ENCODE results near the gene NEGR1. TPM values are rescaled to one million over a fixed set of nuclear protein-coding genes. Genes with fewer than 3 reads are reported as not detected.

The NEGR1 gene
- total and polyA plus RNA-seq, 2 experiments from 2014 or later, result 0.57 to 0.94 TPM

DNA sequence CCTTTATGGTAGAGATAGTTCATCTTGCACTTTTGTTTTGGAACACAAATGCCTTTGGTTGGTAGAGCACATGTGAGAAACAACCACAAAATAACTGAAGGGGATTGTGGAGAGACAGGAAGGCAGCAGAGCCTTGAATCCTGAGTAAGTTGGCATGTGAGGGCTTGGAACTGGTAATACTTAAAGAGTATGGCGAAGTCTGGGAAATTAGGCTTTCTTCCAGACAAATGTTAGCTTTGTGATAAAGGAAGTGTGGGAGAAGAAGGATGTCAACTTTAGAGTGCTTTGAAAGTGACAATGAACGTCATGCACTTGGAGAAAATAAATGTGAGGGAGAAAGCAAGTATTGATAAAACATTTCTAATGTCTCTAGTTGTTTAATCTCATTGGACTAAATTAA, 725.2 kb downstream of the NEGR1 start:
- H3K4me1 ChIP-seq (ENCODE audit: insufficient read depth), result no peaks in the 10 kb centered on the region
- no peaks in the 10 kb centered on the region for H3K27me3 ChIP-seq (ENCODE audit: insufficient read depth)
- no peaks in the 10 kb centered on the region for H3F3A ChIP-seq (replicated peaks; ENCODE audit: low read depth)
- no peak for TF ChIP-seq STAT1 (IDR thresholded peaks at IDR 0.05; ENCODE audit: unreplicated experiment)
- no peak for TF ChIP-seq EZH2 (IDR thresholded peaks at IDR 0.05; ENCODE audit: low read depth, unreplicated experiment)
- no peak for TF ChIP-seq EZH2phosphoT487 (IDR thresholded peaks at IDR 0.05; ENCODE audit: unreplicated experiment)
- no peak for TF ChIP-seq NANOG (IDR thresholded peaks at IDR 0.05; ENCODE audit: borderline replicate concordance)
- TF ChIP-seq ZNF331 (CRISPR knock-in tag; IDR thresholded peaks at IDR 0.05; ENCODE audit: low read depth), result no peak
- TF ChIP-seq, protein P1, sequence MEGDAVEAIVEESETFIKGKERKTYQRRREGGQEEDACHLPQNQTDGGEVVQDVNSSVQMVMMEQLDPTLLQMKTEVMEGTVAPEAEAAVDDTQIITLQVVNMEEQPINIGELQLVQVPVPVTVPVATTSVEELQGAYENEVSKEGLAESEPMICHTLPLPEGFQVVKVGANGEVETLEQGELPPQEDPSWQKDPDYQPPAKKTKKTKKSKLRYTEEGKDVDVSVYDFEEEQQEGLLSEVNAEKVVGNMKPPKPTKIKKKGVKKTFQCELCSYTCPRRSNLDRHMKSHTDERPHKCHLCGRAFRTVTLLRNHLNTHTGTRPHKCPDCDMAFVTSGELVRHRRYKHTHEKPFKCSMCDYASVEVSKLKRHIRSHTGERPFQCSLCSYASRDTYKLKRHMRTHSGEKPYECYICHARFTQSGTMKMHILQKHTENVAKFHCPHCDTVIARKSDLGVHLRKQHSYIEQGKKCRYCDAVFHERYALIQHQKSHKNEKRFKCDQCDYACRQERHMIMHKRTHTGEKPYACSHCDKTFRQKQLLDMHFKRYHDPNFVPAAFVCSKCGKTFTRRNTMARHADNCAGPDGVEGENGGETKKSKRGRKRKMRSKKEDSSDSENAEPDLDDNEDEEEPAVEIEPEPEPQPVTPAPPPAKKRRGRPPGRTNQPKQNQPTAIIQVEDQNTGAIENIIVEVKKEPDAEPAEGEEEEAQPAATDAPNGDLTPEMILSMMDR (conservative IDR thresholded peaks at IDR 0.05; ENCODE audit: low read depth in 2 of 2), result no peak
- TF ChIP-seq, protein P2, sequence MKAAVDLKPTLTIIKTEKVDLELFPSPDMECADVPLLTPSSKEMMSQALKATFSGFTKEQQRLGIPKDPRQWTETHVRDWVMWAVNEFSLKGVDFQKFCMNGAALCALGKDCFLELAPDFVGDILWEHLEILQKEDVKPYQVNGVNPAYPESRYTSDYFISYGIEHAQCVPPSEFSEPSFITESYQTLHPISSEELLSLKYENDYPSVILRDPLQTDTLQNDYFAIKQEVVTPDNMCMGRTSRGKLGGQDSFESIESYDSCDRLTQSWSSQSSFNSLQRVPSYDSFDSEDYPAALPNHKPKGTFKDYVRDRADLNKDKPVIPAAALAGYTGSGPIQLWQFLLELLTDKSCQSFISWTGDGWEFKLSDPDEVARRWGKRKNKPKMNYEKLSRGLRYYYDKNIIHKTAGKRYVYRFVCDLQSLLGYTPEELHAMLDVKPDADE (IDR thresholded peaks at IDR 0.05), result no peak
- TF ChIP-seq ZNF114 (CRISPR knock-in tag; IDR thresholded peaks at IDR 0.05), result no peak
- TF ChIP-seq, protein P3, sequence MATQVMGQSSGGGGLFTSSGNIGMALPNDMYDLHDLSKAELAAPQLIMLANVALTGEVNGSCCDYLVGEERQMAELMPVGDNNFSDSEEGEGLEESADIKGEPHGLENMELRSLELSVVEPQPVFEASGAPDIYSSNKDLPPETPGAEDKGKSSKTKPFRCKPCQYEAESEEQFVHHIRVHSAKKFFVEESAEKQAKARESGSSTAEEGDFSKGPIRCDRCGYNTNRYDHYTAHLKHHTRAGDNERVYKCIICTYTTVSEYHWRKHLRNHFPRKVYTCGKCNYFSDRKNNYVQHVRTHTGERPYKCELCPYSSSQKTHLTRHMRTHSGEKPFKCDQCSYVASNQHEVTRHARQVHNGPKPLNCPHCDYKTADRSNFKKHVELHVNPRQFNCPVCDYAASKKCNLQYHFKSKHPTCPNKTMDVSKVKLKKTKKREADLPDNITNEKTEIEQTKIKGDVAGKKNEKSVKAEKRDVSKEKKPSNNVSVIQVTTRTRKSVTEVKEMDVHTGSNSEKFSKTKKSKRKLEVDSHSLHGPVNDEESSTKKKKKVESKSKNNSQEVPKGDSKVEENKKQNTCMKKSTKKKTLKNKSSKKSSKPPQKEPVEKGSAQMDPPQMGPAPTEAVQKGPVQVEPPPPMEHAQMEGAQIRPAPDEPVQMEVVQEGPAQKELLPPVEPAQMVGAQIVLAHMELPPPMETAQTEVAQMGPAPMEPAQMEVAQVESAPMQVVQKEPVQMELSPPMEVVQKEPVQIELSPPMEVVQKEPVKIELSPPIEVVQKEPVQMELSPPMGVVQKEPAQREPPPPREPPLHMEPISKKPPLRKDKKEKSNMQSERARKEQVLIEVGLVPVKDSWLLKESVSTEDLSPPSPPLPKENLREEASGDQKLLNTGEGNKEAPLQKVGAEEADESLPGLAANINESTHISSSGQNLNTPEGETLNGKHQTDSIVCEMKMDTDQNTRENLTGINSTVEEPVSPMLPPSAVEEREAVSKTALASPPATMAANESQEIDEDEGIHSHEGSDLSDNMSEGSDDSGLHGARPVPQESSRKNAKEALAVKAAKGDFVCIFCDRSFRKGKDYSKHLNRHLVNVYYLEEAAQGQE (IDR thresholded peaks at IDR 0.05; ENCODE audit: unreplicated experiment), result no peak
- TF ChIP-seq JUNB (IDR thresholded peaks at IDR 0.05; ENCODE audit: unreplicated experiment), result no peak
- no peak for TF ChIP-seq CREB1 (CRISPR knock-in tag; IDR thresholded peaks at IDR 0.05; ENCODE audit: low read depth)
- no peak for TF ChIP-seq POLR2AphosphoS5 (IDR thresholded peaks at IDR 0.05; ENCODE audit: low read depth)
- TF ChIP-seq, protein P4, sequence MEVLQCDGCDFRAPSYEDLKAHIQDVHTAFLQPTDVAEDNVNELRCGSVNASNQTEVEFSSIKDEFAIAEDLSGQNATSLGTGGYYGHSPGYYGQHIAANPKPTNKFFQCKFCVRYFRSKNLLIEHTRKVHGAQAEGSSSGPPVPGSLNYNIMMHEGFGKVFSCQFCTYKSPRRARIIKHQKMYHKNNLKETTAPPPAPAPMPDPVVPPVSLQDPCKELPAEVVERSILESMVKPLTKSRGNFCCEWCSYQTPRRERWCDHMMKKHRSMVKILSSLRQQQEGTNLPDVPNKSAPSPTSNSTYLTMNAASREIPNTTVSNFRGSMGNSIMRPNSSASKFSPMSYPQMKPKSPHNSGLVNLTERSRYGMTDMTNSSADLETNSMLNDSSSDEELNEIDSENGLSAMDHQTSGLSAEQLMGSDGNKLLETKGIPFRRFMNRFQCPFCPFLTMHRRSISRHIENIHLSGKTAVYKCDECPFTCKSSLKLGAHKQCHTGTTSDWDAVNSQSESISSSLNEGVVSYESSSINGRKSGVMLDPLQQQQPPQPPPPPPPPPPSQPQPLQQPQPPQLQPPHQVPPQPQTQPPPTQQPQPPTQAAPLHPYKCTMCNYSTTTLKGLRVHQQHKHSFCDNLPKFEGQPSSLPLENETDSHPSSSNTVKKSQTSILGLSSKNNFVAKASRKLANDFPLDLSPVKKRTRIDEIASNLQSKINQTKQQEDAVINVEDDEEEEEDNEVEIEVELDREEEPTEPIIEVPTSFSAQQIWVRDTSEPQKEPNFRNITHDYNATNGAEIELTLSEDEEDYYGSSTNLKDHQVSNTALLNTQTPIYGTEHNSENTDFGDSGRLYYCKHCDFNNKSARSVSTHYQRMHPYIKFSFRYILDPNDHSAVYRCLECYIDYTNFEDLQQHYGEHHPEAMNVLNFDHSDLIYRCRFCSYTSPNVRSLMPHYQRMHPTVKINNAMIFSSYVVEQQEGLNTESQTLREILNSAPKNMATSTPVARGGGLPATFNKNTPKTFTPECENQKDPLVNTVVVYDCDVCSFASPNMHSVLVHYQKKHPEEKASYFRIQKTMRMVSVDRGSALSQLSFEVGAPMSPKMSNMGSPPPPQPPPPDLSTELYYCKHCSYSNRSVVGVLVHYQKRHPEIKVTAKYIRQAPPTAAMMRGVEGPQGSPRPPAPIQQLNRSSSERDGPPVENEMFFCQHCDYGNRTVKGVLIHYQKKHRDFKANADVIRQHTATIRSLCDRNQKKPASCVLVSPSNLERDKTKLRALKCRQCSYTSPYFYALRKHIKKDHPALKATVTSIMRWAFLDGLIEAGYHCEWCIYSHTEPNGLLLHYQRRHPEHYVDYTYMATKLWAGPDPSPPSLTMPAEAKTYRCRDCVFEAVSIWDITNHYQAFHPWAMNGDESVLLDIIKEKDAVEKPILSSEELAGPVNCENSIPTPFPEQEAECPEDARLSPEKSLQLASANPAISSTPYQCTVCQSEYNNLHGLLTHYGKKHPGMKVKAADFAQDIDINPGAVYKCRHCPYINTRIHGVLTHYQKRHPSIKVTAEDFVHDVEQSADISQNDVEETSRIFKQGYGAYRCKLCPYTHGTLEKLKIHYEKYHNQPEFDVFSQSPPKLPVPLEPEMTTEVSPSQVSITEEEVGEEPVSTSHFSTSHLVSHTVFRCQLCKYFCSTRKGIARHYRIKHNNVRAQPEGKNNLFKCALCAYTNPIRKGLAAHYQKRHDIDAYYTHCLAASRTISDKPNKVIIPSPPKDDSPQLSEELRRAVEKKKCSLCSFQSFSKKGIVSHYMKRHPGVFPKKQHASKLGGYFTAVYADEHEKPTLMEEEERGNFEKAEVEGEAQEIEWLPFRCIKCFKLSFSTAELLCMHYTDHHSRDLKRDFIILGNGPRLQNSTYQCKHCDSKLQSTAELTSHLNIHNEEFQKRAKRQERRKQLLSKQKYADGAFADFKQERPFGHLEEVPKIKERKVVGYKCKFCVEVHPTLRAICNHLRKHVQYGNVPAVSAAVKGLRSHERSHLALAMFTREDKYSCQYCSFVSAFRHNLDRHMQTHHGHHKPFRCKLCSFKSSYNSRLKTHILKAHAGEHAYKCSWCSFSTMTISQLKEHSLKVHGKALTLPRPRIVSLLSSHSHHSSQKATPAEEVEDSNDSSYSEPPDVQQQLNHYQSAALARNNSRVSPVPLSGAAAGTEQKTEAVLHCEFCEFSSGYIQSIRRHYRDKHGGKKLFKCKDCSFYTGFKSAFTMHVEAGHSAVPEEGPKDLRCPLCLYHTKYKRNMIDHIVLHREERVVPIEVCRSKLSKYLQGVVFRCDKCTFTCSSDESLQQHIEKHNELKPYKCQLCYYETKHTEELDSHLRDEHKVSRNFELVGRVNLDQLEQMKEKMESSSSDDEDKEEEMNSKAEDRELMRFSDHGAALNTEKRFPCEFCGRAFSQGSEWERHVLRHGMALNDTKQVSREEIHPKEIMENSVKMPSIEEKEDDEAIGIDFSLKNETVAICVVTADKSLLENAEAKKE (CRISPR knock-in tag; IDR thresholded peaks at IDR 0.05), result no peak
- Mint-ChIP-seq H3K9me3 (no peaks in the 10 kb centered on the region), H3K4me3 (no peak overlapping the region), H3K27me3 (ENCODE audit: insufficient read depth, low read depth, poor library complexity) (peaks cover 4% of the 10 kb centered on the region), H3K4me1 (no peaks in the 10 kb centered on the region), H3K36me3 (ENCODE audit: low read depth) (no peaks in the 10 kb centered on the region), H3K27ac (no peak overlapping the region)
- H3K79me2 ChIP-seq (replicated peaks; ENCODE audit: insufficient read depth), result no peaks in the 10 kb centered on the region
- H4K20me1 ChIP-seq (replicated peaks; ENCODE audit: insufficient read depth), result no peaks in the 10 kb centered on the region
- H3K4me2 ChIP-seq, result no peak overlapping the region
- ATAC-seq, result no peak
- no peak overlapping the region for H3K4me3 ChIP-seq
- H3K9me2 ChIP-seq (ENCODE audit: insufficient read depth), result no peaks in the 10 kb centered on the region
- no peak for DNase-seq (ENCODE audit: low spot score)
- H3K36me3 ChIP-seq (ENCODE audit: insufficient read depth), result no peaks in the 10 kb centered on the region
- no peak overlapping the region for H2AFZ ChIP-seq
- no peak overlapping the region for H3K27ac ChIP-seq (ENCODE audit: low read depth)

Data from GM23338 (cell line).